IMR-90 (cell line): ENCODE results near the gene MIR17HG. TPM values are rescaled to one million over a fixed set of nuclear protein-coding genes. Genes with fewer than 3 reads are reported as not detected.

Source experiments
- ATAC-seq: fragments of 200-7000 bp; cut with Tn5 transposase; 2 replicates; pipeline ENCODE4 v1.9.1; 2020; ENCODE audit warnings: low read depth, mild to moderate bottlenecking, moderate library complexity
- BruUV-seq: library from RNA; stranded (reverse); fragments of 400-500 nt; replicated peaks from 2 replicates; lab custom pipeline; 2021; lab: Mats Ljungman, UMichigan
- CTCF ChIA-PET: fragments of 300-600 bp; formaldehyde crosslinking; extraction: SDS; loops from one replicate; lab custom pipeline; 2021; ENCODE audit warnings: antibody characterized with exemption; lab: Yijun Ruan, JAX
- POLR2A ChIA-PET: fragments of 300-600 bp; sonication (Branson Sonifier 250); formaldehyde crosslinking; loops from one replicate; lab custom pipeline; 2022; ENCODE audit warnings: antibody characterized with exemption; ENCODE audit not compliant: unreplicated experiment; lab: Charles Lee
- DNase-seq: peaks from one replicate; pipeline ENCODE4 v3.0.0; 2013
- H2AFZ ChIP-seq: replicated peaks from 2 replicates; pipeline ENCODE3; 2013; ENCODE audit warnings: low read length, mild to moderate bottlenecking; ENCODE audit not compliant: poor library complexity
- H2AK5ac ChIP-seq: 2 replicates; pipeline ENCODE4 v1.6.1; 2013; ENCODE audit warnings: low read depth, low read length, inconsistent platforms
- H2AK9ac ChIP-seq: replicated peaks from 2 replicates; pipeline ENCODE3; 2013; ENCODE audit warnings: mild to moderate bottlenecking, low read depth, low read length, moderate library complexity; ENCODE audit not compliant: poor library complexity
- H2BK120ac ChIP-seq: 2 replicates; pipeline ENCODE4 v1.6.1; 2013; ENCODE audit warnings: low read depth, low read length, inconsistent platforms
- H2BK15ac ChIP-seq: 3 replicates; pipeline ENCODE4 v1.6.1; 2013; ENCODE audit warnings: low read depth, low read length, inconsistent platforms
- H2BK20ac ChIP-seq: 2 replicates; pipeline ENCODE4 v1.6.1; 2013; ENCODE audit warnings: low read depth, mild to moderate bottlenecking, inconsistent platforms, low read length, moderate library complexity
- H2BK5ac ChIP-seq: 2 replicates; pipeline ENCODE4 v1.6.1; 2013; ENCODE audit warnings: mild to moderate bottlenecking, low read depth, low read length, inconsistent platforms; ENCODE audit not compliant: poor library complexity, severe bottlenecking
- H3K14ac ChIP-seq: replicated peaks from 2 replicates; pipeline ENCODE4 v1.6.1; 2013; ENCODE audit warnings: low read depth, low read length, inconsistent platforms
- H3K18ac ChIP-seq: 2 replicates; pipeline ENCODE4 v1.6.1; 2013; ENCODE audit warnings: low read depth, low read length, control low read depth
- H3K23ac ChIP-seq: 2 replicates; pipeline ENCODE4 v1.6.1; 2013; ENCODE audit warnings: low read depth, low read length, inconsistent platforms
- H3K27ac ChIP-seq: 2 replicates; pipeline ENCODE4 v1.5.1; 2013; ENCODE audit warnings: mild to moderate bottlenecking, control low read depth, low read length; ENCODE audit not compliant: insufficient read depth
- H3K27me3 ChIP-seq: 2 replicates; pipeline ENCODE4 v1.6.1; 2013; ENCODE audit warnings: low read length; ENCODE audit not compliant: control insufficient read depth, insufficient read depth
- H3K36me3 ChIP-seq: 2 replicates; pipeline ENCODE4 v1.6.1; 2013; ENCODE audit warnings: low read length, mixed read lengths; ENCODE audit not compliant: control insufficient read depth, insufficient read depth
- H3K4ac ChIP-seq: 2 replicates; pipeline ENCODE4 v1.6.1; 2013; ENCODE audit warnings: low read depth, low read length, inconsistent platforms
- H3K4me1 ChIP-seq: 2 replicates; pipeline ENCODE4 v1.6.1; 2013; ENCODE audit warnings: low read length, mixed read lengths; ENCODE audit not compliant: control insufficient read depth, insufficient read depth
- H3K4me2 ChIP-seq: 2 replicates; pipeline ENCODE4 v1.6.1; 2013; ENCODE audit warnings: low read depth, mild to moderate bottlenecking, control low read depth, low read length, moderate library complexity
- H3K4me3 ChIP-seq: 2 replicates; pipeline ENCODE4 v1.5.1; 2013; ENCODE audit warnings: low read depth, mild to moderate bottlenecking, control low read depth, low read length, moderate library complexity; ENCODE audit not compliant: insufficient read depth
- H3K56ac ChIP-seq: 2 replicates; pipeline ENCODE4 v1.6.1; 2013; ENCODE audit warnings: low read length, inconsistent platforms; ENCODE audit not compliant: insufficient read depth; ENCODE audit errors: extremely low read depth
- H3K79me1 ChIP-seq, 2 experiments: 2 replicates each; pipeline ENCODE4 v1.6.1; 2013; ENCODE audit warnings: low read length in 2 of 2, inconsistent platforms in 1 of 2, low read depth in 1 of 2
- H3K9ac ChIP-seq: 2 replicates; pipeline ENCODE4 v1.6.1; 2013; ENCODE audit warnings: low read depth, low read length, control low read depth
- H3K9me1 ChIP-seq: 2 replicates; pipeline ENCODE4 v1.6.1; 2013; ENCODE audit warnings: low read length, inconsistent platforms; ENCODE audit not compliant: insufficient read depth
- H3K9me3 ChIP-seq: 2 replicates; pipeline ENCODE4 v1.6.1; 2013; ENCODE audit warnings: low read length; ENCODE audit not compliant: control insufficient read depth, insufficient read depth
- H4K20me1 ChIP-seq: 2 replicates; pipeline ENCODE4 v1.6.1; 2013; ENCODE audit warnings: low read length, inconsistent platforms; ENCODE audit not compliant: insufficient read depth
- H4K5ac ChIP-seq: 2 replicates; pipeline ENCODE4 v1.6.1; 2013; ENCODE audit warnings: mild to moderate bottlenecking, low read depth, low read length, control low read depth
- H4K8ac ChIP-seq, 2 experiments: 2 replicates each; pipeline ENCODE4 v1.6.1; 2013; ENCODE audit warnings: low read depth in 2 of 2, low read length in 2 of 2, control low read depth in 1 of 2, inconsistent platforms in 1 of 2
- H4K91ac ChIP-seq: 2 replicates; pipeline ENCODE4 v1.6.1; 2013; ENCODE audit warnings: low read depth, low read length, inconsistent platforms; ENCODE audit not compliant: insufficient read depth
- BHLHE40 ChIP-seq: fragments of 150-350 bp; IDR thresholded peaks from 2 replicates; pipeline ENCODE4 v1.6.1; 2016; ENCODE audit warnings: mild to moderate bottlenecking, low read depth, low read length
- CEBPB ChIP-seq: IDR thresholded peaks from 2 replicates; pipeline ENCODE4 v1.6.1; 2012; ENCODE audit warnings: low read depth, low read length, improper control_type of control experiment
- CHD1 ChIP-seq: IDR thresholded peaks from 2 replicates; pipeline ENCODE4 v1.6.1; 2012; ENCODE audit warnings: low read depth, low read length, improper control_type of control experiment
- CTCF ChIP-seq: conservative IDR thresholded peaks from 2 replicates; pipeline ENCODE4 v1.5.1; 2012; ENCODE audit warnings: mild to moderate bottlenecking, low read depth, low read length, improper control_type of control experiment
- ELK1 ChIP-seq: fragments of 150-350 bp; IDR thresholded peaks from 2 replicates; pipeline ENCODE4 v1.6.1; 2016; ENCODE audit warnings: low read depth, mild to moderate bottlenecking, low read length, moderate library complexity, borderline replicate concordance
- FOS ChIP-seq: fragments of 150-350 bp; IDR thresholded peaks from 2 replicates; pipeline ENCODE4 v1.6.1; 2016; ENCODE audit warnings: low read depth, low read length
- MAFK ChIP-seq: IDR thresholded peaks from 2 replicates; pipeline ENCODE4 v1.6.1; 2012; ENCODE audit warnings: low read depth, low read length, improper control_type of control experiment
- MAZ ChIP-seq: IDR thresholded peaks from 2 replicates; pipeline ENCODE4 v1.6.1; 2012; ENCODE audit warnings: low read depth, mild to moderate bottlenecking, low read length, improper control_type of control experiment, moderate library complexity, borderline replicate concordance
- MXI1 ChIP-seq: IDR thresholded peaks from 2 replicates; pipeline ENCODE4 v1.6.1; 2012; ENCODE audit warnings: low read depth, mild to moderate bottlenecking, low read length, moderate library complexity, borderline replicate concordance
- NFE2L2 ChIP-seq: fragments of 150-350 bp; IDR thresholded peaks from 2 replicates; pipeline ENCODE4 v1.6.1; 2016; ENCODE audit warnings: low read depth, mild to moderate bottlenecking, low read length
- POLR2A ChIP-seq: IDR thresholded peaks from 2 replicates; pipeline ENCODE4 v1.6.1; 2012; ENCODE audit warnings: mild to moderate bottlenecking, low read depth, low read length
- RAD21 ChIP-seq: IDR thresholded peaks from 2 replicates; pipeline ENCODE4 v1.6.1; 2012; ENCODE audit warnings: low read length, improper control_type of control experiment
- RCOR1 ChIP-seq: IDR thresholded peaks from 2 replicates; pipeline ENCODE4 v1.6.1; 2012; ENCODE audit warnings: mild to moderate bottlenecking, low read length, improper control_type of control experiment; ENCODE audit not compliant: insufficient replicate concordance
- RFX5 ChIP-seq: IDR thresholded peaks from 2 replicates; pipeline ENCODE4 v1.8.0; 2012; ENCODE audit warnings: low read depth, mild to moderate bottlenecking, low read length, moderate library complexity
- SMC3 ChIP-seq: fragments of 150-350 bp; IDR thresholded peaks from 2 replicates; pipeline ENCODE4 v1.6.1; 2016; ENCODE audit warnings: low read depth, mild to moderate bottlenecking, antibody characterized with exemption, low read length, moderate library complexity
- WGBS, 2 experiments: methylation state at CpG; one replicate each; pipeline versions ENCODE4 v1.1.5 to v1.1.7; 2013; ENCODE audit warnings: missing lambda C conversion rate in 2 of 2; ENCODE audit not compliant: insufficient read length in 1 of 2; ENCODE audit errors: extremely low coverage in 2 of 2; 5-methylcytosine and 5-hydroxymethylcytosine counted together
- dilution Hi-C: fragments of 300-500 bp; cut with HindIII; formaldehyde crosslinking; loops from one replicate; pipeline ENCODE4 v1.14.3; 2018; ENCODE audit warnings: low sequenced_read_pairs; ENCODE audit not compliant: unreplicated experiment
- in situ Hi-C: fragments of 300-500 bp; cut with MboI; formaldehyde crosslinking; loops from 3 replicates; pipeline ENCODE4 v1.14.3; 2019; ENCODE audit warnings: low sequenced_read_pairs, inconsistent platforms, mixed read lengths
- intact Hi-C: fragments of 100-400 bp; cut with micrococcal nuclease; formaldehyde crosslinking; loops from 2 replicates; pipeline ENCODE4 v1.10.0; 2022
- polyA plus RNA-seq, 3 experiments: library from polyadenylated mRNA; depleted of rRNA; stranded (reverse); fragments of >200 nt; gene quantifications; 2 replicates each; pipeline ENCODE4 v1.2.3, GENCODE V29; 2012; ENCODE audit warnings: low replicate concordance in 1 of 3
- total RNA-seq: library from RNA; depleted of rRNA; stranded (reverse); fragments of >200 nt; gene quantifications from 2 replicates; pipeline ENCODE4 v1.2.3, GENCODE V29; 2012
- TF ChIP-seq, protein P1 (sequence below): fragments of 150-350 bp; IDR thresholded peaks from 2 replicates; pipeline ENCODE4 v1.6.1; 2017; ENCODE audit warnings: mild to moderate bottlenecking, antibody characterized with exemption, low read length, low read depth

Gene MIR17HG
- total and polyA plus RNA-seq, 2 of the 4 experiments (the other 2 are of a cell fraction) = 0.77 to 3.0 TPM

DNA sequence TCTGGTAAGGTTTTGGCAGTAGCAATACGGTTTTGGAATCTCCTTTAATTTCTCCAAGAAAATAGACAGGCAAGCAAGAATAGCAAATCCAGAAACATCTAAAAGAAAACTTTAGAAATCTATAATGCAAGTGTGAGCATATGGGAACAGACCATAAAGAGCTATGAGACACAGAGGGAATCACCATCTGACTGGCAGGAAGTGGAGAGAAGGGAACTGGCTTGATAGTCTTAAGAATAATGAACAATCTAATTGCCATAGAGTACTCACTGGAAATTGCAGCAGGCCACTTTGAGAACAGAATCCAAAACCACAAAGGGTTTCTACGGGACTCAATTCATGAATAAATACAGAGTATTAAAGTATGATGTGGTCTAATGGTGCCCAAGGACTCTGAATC is 39.6 kb upstream of the MIR17HG start:
- no CpG with 5 or more reads among the region's 2 CpGs for WGBS, 2 experiments

More for the DNA sequence above, 39.6 kb upstream of the MIR17HG start:
- H3K4me1 ChIP-seq = no peaks in the 10 kb centered on the region
- H3K9me3 ChIP-seq = no peaks in the 10 kb centered on the region
- H3K23ac ChIP-seq = no peak overlapping the region
- H3K4me3 ChIP-seq = no peak overlapping the region
- H3K4ac ChIP-seq = no peak overlapping the region
- no peak for DNase-seq
- H3K14ac ChIP-seq = no peak overlapping the region
- H3K9me1 ChIP-seq = no peaks in the 10 kb centered on the region
- POLR2A ChIA-PET = no interaction called here
- no peaks in the 10 kb centered on the region for H3K79me1 ChIP-seq
- H3K36me3 ChIP-seq = no peaks in the 10 kb centered on the region
- no peak overlapping the region for H2BK120ac ChIP-seq
- no TSS peak for BruUV-seq
- H4K20me1 ChIP-seq = no peaks in the 10 kb centered on the region
- CTCF ChIA-PET = no interaction called here
- in situ Hi-C loops = no loop called here
- H3K18ac ChIP-seq = no peak overlapping the region
- no peak for ATAC-seq
- dilution Hi-C loops = no loop called here
- no peak overlapping the region for H2BK15ac ChIP-seq
- no peak overlapping the region for H3K9ac ChIP-seq
- no peak overlapping the region for H3K4me2 ChIP-seq
- H2BK20ac ChIP-seq = no peak overlapping the region
- H3K56ac ChIP-seq = no peak overlapping the region
- TF ChIP-seq POLR2A (no peak), CTCF (no peak), MAZ (no peak), CEBPB (no peak), RCOR1 (no peak), FOS (no peak), RFX5 (no peak), SMC3 (no peak), BHLHE40 (no peak), MXI1 (no peak), CHD1 (no peak), MAFK (no peak), NFE2L2 (no peak), RAD21 (no peak), ELK1 (no peak)
- TF ChIP-seq, protein P1, sequence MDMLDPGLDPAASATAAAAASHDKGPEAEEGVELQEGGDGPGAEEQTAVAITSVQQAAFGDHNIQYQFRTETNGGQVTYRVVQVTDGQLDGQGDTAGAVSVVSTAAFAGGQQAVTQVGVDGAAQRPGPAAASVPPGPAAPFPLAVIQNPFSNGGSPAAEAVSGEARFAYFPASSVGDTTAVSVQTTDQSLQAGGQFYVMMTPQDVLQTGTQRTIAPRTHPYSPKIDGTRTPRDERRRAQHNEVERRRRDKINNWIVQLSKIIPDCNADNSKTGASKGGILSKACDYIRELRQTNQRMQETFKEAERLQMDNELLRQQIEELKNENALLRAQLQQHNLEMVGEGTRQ = no peak
- no peak overlapping the region for H3K27ac ChIP-seq
- no peak overlapping the region for H2BK5ac ChIP-seq
- H2AK9ac ChIP-seq = no peak overlapping the region
- no peak overlapping the region for H2AK5ac ChIP-seq
- no peak overlapping the region for H4K5ac ChIP-seq
- intact Hi-C loops = no loop called here
- H3K27me3 ChIP-seq = no peaks in the 10 kb centered on the region
- H2AFZ ChIP-seq = no peak overlapping the region
- no peak overlapping the region for H4K91ac ChIP-seq
- H4K8ac ChIP-seq = no peak overlapping the region
